CD4-positive, alpha-beta T cell treated with Interleukin-15 for 4 hours (primary cell): ENCODE data around the gene ABHD18.
"Not testable (repeated sequence)": the region's sequence is repeated elsewhere in the genome, so short reads cannot be mapped to it uniquely, and the experiment has no call there.

Experiments
- DNase-seq: peaks from one replicate; pipeline ENCODE4 v3.0.0-alpha.2; 2020; ENCODE audit warnings: low spot score

Gene ABHD18

DNA sequence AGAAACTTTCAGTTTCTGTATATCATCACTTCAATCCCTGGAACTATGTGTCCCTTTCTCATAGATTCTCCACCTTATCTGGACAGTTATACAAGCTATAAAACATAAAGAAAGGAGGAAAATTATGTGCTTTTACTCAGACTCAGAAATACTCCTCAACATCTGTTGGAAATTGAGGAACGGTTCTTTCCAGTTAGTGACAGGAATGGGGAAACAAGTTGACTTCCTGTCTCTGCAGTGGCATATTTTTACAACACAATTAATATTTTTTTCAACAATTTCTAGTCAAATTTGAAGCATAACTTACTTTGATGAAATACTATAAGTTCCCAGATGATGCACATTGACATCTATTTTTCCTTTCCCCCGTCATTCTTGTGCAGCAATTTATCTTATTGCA lies 27.9 kb downstream of the ABHD18 start:
- DNase-seq: no peak

DNA sequence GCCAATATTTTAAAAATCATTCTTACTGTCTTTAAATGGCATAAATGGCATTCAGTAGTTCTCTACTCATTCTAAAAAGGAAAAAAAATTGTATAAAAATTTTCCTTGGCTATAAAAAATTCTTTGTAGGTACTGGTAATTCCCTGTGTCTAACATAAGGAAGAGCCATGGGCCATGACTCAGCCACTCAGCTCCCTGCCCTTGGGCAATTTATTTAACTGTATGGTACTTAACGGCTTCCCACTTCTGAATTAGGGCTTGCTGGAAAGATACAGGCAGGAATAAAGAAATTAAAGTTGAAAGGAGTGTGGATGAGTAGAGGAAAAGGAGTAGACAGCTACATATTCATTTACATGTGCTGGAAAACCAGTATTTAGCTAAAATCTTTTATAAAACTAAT lies 30.6 kb downstream of the ABHD18 start:
- DNase-seq: no peak

- not testable (repeated sequence) for DNase-seq
Observed at GRCh38 chr4:127996521-127996920, 31.3 kb downstream of the ABHD18 start.

DNA sequence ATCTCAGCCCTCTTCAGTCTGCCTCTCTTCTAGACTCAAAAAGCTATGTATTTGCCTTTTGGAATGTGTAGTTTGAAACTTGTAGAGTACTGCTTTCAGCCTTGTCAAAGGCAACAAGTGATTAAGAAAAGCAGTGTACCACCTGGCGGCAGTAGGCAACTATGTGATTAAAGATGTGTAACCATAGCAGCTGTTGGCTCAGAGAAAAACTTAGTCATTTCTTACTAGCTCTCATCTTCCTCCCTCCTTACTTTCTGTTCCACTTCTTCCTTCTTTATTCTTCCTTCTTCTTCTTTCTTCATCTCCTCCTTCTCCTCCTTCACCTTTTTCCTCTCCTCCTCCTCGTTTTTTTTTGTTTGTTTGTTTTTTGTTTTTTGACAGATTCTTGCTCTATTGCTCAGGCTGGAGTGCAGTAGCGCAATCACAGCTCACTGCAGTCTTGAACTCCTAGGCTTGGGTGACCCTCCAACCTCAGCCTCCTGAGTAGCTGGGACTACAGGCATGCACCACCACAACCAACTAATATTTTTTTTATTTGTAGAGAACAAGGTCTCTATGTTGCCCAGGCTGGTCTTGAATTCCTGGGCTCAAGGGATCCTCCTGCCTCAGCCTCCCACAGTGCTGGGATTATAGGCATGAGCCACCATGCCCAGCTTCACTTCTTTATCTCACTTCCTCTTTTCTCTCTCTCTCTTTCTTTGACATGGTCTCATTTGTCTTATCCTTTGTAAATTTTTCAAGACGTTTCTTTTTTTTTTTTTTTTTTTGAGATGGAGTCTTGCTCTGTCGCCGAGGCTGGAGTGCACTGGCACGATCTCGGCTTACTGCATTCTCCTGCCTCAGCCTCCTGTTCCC lies 32.6 kb downstream of the ABHD18 start:
- peak; percentile 7 for DNase-seq

- DNase-seq: no peak
Observed at GRCh38 chr4:128006592-128006991, 41.4 kb downstream of the ABHD18 start.

- no peak for DNase-seq
Observed at GRCh38 chr4:128009428-128009827, 44.2 kb downstream of the ABHD18 start.

DNA sequence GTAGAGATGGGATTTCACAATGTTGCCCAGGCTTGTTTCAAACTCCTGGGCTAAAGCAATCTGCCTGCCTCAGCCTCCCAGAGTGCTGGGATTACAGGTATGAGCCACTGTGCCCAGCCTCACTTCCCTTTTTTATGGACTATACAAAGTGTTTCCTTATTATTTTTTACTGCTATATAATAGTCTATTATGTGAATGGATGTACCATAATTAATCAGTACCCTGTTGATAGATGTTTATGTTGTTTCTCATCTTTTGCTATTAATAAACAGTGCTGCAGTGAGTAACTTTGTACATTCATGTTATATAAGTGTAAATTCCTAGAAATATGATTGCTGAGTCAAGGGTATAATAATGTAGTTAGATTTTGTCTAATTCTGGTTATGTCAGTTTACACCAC lies 60.1 kb downstream of the ABHD18 start:
- no peak for DNase-seq

GRCh38 chr4:128029907-128030306 lies 64.7 kb downstream of the ABHD18 start:
- no peak for DNase-seq

GRCh38 chr4:128031756-128032384 lies 66.7 kb downstream of the ABHD18 start:
- no peak for DNase-seq

DNA sequence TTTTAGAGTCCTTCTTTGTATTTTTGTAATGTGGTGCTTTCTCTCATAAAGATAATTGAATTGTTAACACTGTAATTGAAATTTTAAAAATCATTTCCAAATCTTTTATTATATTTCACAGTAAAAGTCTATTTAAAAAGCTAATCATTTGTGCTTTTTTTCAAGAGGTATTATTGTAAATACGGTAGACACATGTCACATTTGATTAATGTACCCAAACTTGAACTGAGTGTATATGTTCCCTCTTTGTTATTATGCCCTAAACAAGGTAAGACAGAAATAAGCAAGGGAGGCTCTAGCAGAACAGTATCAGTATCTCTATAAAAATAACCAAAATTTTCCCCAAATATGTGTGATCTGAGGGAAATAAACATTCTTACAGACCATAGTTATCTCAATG lies 74.4 kb downstream of the ABHD18 start:
- no peak for DNase-seq

GRCh38 chr4:128047019-128047418 lies 81.8 kb downstream of the ABHD18 start:
- not testable (repeated sequence) for DNase-seq

DNA sequence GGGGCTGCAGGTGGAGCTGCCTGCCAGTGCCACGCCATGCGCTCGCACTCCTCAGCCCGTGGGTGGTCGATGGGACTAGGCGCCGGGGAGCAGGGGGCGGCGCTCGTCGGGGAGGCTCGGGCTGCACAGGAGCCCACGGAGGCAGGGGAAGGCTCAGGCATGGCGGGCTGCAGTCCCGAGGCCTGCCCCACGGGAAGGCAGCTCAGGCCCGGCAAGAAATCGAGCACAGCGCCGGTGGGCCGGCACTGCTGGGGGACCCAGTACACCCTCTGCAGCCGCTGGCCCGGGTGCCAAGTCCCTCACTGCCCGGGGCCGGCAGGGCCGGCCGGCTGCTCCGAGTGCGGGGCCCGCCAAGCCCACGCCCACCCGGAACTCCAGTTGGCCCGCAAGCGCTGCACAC lies 82.3 kb downstream of the ABHD18 start:
- not testable (repeated sequence) for DNase-seq

- not testable (repeated sequence) for DNase-seq
Observed at GRCh38 chr4:128051229-128051628, 86.0 kb downstream of the ABHD18 start.

GRCh38 chr4:128054907-128055306 lies 89.7 kb downstream of the ABHD18 start:
- not testable (repeated sequence) for DNase-seq

DNA sequence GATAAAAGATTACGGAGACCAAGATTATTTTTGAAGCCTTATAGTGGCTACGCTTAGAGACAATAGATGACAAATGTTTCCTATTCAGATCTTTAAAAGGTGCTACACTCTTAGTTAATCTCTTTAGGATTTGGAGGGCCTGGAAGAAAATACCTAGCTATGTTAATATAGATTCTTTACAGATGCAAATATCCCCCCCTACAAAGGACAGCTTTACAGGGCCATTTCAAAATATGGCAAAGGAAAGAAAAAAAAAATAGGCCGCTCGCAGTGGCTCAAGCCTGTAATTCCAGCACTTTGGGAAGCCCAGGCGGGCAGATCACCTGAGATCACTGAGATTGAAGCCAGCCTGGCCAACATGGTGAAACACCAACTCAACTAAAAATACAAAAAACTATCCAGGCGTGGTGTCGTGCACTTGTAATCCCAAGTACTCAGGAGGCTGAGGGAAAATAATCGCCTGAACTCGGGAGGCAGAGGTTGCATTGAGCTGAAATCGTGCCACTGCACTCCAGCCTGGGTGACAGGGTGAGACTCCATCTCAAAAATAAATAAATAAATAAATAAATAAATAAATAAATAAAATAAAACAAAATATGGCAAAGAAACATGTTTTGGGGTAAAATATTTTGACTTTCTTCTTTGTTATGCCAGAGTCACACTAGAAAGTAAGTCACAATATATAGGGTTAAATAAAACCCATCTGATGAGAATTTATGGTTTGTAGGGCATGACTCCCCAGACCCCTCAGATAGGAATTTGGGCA lies 90.4 kb downstream of the ABHD18 start:
- not testable (repeated sequence) for DNase-seq

GRCh38 chr4:128056396-128056795 lies 91.2 kb downstream of the ABHD18 start:
- DNase-seq: no peak

- DNase-seq: no peak
Observed at GRCh38 chr4:128060121-128060698, 95.0 kb downstream of the ABHD18 start.

DNA sequence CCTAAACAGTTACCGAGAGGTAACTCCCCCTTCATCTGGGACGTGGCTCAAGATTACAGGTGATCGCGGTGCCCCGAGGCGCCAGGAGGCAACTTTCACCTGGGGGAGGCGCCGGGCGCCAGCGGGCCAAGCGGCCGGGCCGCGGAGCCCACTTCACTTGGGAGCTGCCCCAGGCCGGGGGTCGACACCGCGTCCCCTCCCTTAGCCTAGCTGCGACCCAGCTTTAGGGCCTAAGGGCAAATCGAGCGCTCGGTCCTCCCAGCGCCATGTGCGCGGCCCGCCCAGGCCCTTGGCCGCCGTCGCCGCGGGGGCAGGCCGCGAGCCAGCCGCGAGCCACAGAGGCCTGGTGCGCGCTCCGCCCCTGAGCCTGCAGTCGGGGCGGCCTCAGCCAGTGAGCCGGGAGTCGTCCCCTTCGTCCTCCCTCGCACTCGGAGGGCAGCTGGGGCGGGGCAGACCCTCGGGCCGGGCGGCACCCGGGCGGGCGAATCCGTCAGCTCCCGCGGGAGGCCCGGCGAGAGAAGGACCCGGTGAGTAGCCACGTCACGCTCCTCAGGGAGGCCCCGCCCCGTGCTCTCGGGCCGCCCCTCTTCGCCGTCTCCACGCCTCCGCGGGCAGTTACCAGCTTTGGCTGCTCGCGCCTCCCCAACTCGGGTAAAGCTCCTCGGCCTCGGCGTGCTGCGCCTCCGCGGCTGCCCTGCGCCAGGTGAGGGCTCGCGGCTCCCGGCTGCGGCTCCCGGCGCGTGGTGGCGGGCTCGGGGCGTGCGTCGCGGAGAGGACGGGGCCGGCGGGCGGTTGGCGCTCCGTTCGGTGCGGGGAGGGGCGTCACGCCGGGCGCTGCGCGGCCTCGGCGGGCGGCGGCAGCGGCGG lies 95.7 kb downstream of the ABHD18 start, which contains the start of gene LARP1B:
Gene LARP1B, plus strand, starts transcription at position 614 of the 867 bp plus-strand sequence. CDS start 13,640 bp downstream, outside the sequence.
- peak; percentile 93 for DNase-seq

DNA sequence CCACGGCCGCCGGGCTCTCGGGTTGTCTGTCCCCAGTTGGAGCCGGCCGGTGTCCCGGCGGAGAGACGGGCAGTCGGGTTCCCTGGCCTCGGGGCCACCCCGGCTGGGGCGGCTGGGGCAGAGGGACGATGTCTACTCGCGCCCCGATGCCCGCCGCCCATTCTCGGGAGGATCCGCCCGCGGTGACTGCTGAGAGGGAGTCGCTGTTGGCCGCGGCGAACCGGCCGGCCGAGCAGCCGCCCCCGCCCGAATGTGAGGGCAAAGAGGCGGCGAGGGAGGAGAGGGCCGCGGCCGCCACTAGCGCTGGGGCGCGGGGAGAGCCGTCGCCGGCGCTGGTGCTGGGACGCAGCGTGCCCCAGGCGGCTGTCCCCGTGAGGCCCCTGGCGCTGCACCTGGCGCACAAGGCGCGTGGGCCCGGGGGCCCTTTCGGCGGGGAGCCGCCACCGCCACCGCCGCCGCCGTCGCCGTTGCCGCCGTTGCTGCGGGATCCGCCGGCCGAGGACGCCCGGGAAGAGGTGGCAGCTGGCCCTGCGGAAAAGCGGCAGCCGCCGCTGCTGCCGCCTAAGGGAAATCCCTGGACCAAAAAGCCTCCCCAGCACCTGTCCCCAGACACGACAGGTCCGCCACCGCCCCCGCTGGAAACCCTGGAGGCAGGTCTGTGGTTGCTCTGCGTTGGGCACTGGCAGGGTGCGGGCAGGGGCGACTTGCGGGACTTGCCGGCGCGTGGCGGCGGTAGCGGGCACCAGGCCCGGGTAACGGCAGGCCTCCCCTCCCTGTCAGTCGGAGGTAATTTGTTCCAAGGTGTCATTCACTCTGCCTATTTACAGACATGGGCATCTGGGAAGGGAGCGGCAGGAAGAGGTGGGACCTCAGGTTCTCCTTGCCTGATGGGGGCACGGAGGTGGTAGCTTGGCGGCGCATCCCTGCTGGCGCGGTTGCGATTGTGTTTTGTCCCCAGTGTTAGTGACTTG lies 96.6 kb downstream of the ABHD18 start:
- DNase-seq: peak; percentile 44

DNA sequence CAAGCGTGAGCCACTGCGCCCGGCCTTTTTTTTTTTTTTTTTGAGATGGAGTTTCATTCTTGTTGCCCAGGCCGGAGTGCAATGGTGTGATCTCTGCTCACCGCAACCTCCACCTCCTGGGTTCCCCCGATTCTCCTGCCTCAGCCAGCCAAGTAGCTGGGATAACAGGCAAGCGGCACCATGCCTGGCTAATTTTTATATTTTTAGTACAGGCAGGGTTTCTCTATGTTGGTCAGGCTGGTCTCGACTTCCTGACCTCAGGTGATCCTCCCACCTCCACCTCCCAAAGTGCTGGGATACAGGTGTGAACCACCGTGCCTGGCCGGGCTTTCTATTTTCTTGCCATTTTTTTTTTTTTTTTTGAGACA lies 101.2 kb downstream of the ABHD18 start:
- DNase-seq: not testable (repeated sequence)
